Measurements from ENCODE around the gene NHLH1.
A peak's percentile ranks its signal among the peaks of the same experiment; 100 is the strongest.

NHLH1 gene

DNA sequence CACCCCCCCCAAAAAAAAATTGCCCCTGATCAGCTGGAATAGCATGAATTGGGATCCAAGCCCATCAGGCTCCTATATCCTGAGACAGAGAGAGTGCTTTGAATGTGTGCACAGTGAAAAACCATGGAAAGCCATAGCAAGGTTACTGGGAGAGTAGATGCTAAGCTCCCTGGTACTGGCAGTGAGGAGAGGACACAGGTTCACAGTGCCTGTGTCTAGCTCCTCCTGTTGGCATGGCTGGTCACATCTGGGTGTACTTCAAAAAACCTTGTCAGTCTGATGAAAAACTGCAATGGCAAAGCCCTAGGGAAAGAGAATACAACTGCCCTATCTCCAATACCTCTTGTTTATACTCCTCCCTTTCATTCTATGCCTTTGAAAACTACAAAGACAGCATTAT, 36.8 kb upstream of the NHLH1 start:
- H3K4me3 ChIP-seq (replicated peaks; ENCODE audit: low read depth, low read length), result no peak overlapping the region
- DNase-seq (ENCODE audit: extremely low read depth, insufficient read length), result no peak
- no peaks in the 10 kb centered on the region for H3K27me3 ChIP-seq (replicated peaks; ENCODE audit: control insufficient read depth, insufficient read depth, low read length)
- H3K36me3 ChIP-seq (ENCODE audit: control insufficient read depth, insufficient read depth, low read length), result peaks cover 32% of the 10 kb centered on the region
- TF ChIP-seq, protein P1, sequence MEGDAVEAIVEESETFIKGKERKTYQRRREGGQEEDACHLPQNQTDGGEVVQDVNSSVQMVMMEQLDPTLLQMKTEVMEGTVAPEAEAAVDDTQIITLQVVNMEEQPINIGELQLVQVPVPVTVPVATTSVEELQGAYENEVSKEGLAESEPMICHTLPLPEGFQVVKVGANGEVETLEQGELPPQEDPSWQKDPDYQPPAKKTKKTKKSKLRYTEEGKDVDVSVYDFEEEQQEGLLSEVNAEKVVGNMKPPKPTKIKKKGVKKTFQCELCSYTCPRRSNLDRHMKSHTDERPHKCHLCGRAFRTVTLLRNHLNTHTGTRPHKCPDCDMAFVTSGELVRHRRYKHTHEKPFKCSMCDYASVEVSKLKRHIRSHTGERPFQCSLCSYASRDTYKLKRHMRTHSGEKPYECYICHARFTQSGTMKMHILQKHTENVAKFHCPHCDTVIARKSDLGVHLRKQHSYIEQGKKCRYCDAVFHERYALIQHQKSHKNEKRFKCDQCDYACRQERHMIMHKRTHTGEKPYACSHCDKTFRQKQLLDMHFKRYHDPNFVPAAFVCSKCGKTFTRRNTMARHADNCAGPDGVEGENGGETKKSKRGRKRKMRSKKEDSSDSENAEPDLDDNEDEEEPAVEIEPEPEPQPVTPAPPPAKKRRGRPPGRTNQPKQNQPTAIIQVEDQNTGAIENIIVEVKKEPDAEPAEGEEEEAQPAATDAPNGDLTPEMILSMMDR (IDR thresholded peaks at IDR 0.05; ENCODE audit: insufficient read depth, low read length, poor library complexity, severe bottlenecking), result no peak

DNA sequence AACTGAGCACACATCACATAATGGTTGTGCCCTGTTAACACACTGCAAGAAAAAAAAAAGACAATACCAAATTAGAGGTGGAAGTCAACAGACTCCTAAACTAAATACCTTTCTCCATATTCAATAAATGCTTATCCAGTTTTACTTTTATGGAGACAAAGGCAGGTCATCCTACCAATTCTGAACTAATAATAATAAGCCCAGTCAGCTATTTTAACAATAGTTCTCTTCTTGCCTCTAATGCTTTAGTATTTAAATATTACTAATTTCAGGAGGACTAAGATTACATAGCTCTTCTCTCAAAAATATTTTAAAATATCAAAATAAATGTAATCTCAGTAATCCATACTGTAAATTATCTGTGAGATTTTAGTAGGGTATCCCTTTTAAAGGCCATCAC, 34.4 kb upstream of the NHLH1 start:
- no peak for DNase-seq (ENCODE audit: extremely low read depth, insufficient read length)
- Histone ChIP-seq H3K4me3 (replicated peaks; ENCODE audit: low read depth, low read length) (no peak overlapping the region), H3K27me3 (replicated peaks; ENCODE audit: control insufficient read depth, insufficient read depth, low read length) (no peaks in the 10 kb centered on the region), H3K36me3 (ENCODE audit: control insufficient read depth, insufficient read depth, low read length) (peaks cover 22% of the 10 kb centered on the region)
- TF ChIP-seq, protein P1 (IDR thresholded peaks at IDR 0.05; ENCODE audit: insufficient read depth, low read length, poor library complexity, severe bottlenecking), result no peak

DNA sequence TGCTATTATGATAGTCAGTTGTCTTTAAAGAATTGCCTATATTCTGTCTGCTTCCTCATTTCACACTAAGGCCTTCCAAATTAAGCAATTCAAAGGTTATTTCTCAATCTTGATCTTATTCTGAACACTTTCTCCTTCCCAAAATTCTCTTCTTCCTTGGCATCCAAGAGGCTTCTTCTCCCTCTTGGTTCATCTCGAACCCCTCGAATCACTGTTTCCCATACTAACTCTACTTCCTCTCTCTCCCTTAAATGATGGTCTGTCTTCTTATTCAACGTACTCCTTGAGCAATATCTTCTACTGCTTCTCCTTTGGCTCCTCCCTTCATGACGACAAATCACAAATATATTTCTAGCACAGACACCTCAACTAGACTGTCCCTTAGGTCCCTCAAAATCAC, 28.3 kb upstream of the NHLH1 start:
- no peak overlapping the region for H3K4me3 ChIP-seq (replicated peaks; ENCODE audit: low read depth, low read length)
- TF ChIP-seq, protein P1 (IDR thresholded peaks at IDR 0.05; ENCODE audit: insufficient read depth, low read length, poor library complexity, severe bottlenecking), result no peak
- DNase-seq (ENCODE audit: extremely low read depth, insufficient read length), result no peak
- peaks cover 7% of the 10 kb centered on the region for H3K36me3 ChIP-seq (ENCODE audit: control insufficient read depth, insufficient read depth, low read length)
- no peaks in the 10 kb centered on the region for H3K27me3 ChIP-seq (replicated peaks; ENCODE audit: control insufficient read depth, insufficient read depth, low read length)

DNA sequence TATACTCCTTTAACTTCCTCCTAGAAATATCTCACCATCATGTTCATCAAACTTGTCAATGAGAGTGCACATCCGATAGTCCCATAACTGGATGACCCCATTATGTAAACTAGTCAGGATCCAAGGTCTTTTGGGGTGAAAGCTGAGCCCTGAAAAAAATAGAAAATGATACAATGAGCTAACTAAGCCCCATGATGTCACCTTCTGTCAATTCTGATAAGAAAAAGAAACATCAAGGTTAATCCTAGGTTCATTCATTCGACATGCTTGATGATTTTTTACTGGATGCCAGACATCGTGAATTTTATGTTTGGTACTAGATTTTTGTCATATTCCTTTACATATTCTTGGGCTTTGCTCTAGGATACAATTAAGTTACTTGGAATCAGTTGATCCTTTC, 26.7 kb upstream of the NHLH1 start:
- Histone ChIP-seq H3K27me3 (replicated peaks; ENCODE audit: control insufficient read depth, insufficient read depth, low read length) (no peaks in the 10 kb centered on the region), H3K4me3 (replicated peaks; ENCODE audit: low read depth, low read length) (no peak overlapping the region), H3K36me3 (ENCODE audit: control insufficient read depth, insufficient read depth, low read length) (peaks cover 5% of the 10 kb centered on the region)
- DNase-seq (ENCODE audit: extremely low read depth, insufficient read length), result no peak
- TF ChIP-seq, protein P1 (IDR thresholded peaks at IDR 0.05; ENCODE audit: insufficient read depth, low read length, poor library complexity, severe bottlenecking), result no peak

DNA sequence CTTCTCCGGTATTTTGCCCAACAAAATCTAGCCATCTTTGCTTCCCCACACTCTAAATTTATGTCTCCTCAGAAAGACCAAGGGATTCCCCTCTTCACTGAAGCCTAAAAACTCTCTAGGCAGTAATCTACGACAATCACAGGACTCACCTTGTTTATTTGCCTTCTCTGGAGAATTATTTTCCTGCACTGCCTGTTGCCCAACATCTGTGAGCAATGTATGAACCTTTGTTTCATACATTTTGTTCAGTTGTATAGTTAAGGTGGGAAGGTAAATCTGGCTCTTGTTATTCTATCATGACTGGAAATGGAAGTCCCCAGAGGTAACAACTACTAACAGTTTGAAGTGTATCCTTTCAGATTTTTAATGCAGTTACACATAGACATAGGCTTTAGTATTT, 26.0 kb upstream of the NHLH1 start:
- Histone ChIP-seq H3K4me3 (replicated peaks; ENCODE audit: low read depth, low read length) (peak overlapping the region; percentile 96; the same call in 1 of the 2 replicates), H3K27me3 (replicated peaks; ENCODE audit: control insufficient read depth, insufficient read depth, low read length) (no peaks in the 10 kb centered on the region), H3K36me3 (ENCODE audit: control insufficient read depth, insufficient read depth, low read length) (peaks cover 5% of the 10 kb centered on the region)
- TF ChIP-seq, protein P1 (IDR thresholded peaks at IDR 0.05; ENCODE audit: insufficient read depth, low read length, poor library complexity, severe bottlenecking), result no peak
- DNase-seq (ENCODE audit: extremely low read depth, insufficient read length), result no peak

DNA sequence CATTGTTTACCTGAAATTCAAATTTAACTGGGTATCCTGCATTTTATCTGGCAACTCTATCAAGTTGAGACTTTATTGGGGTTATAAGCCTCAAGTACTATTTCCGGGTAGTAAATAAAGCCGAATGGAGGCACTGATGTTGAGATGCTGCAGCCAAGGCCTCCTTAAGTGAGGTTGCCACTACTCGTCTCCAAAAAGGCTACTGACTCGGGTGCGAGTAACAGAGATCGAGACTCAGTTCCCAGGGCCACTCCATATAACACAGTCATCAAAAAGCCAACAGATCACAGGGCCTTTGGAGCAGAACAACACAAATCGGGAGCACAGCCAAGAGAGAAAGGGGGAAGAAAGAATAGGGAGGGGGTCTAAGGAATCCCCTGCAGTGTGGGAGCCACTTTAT, 24.3 kb upstream of the NHLH1 start:
- Histone ChIP-seq H3K36me3 (ENCODE audit: control insufficient read depth, insufficient read depth, low read length) (peaks cover 5% of the 10 kb centered on the region), H3K27me3 (replicated peaks; ENCODE audit: control insufficient read depth, insufficient read depth, low read length) (no peaks in the 10 kb centered on the region), H3K4me3 (replicated peaks; ENCODE audit: low read depth, low read length) (peak overlapping the region; percentile 96)
- TF ChIP-seq, protein P1 (IDR thresholded peaks at IDR 0.05; ENCODE audit: insufficient read depth, low read length, poor library complexity, severe bottlenecking), result no peak
- DNase-seq (ENCODE audit: extremely low read depth, insufficient read length), result no peak
